Measurements from ENCODE around the gene BATF2. TPM values are rescaled to one million over a fixed set of nuclear protein-coding genes. Genes with fewer than 3 reads are reported as not detected.
"Not testable (repeated sequence)": the region's sequence is repeated elsewhere in the genome, so short reads cannot be mapped to it uniquely, and the experiment has no call there.

The BATF2 gene
- polyA plus RNA-seq, 1 donor from 2014 or later: not detected

- Histone ChIP-seq H3K79me2 (replicated peaks; ENCODE audit: insufficient read depth, low read length) (peaks cover 4% of the 10 kb centered on the region), H3K27ac (ENCODE audit: low read length) (peak overlapping the region; percentile 86), H4K20me1 (ENCODE audit: insufficient read depth) (no peaks in the 10 kb centered on the region), H3K4me2 (ENCODE audit: low read length) (no peak overlapping the region), H3K27me3 (ENCODE audit: insufficient read depth, low read depth, low read length) (no peaks in the 10 kb centered on the region), H3K9me2 (ENCODE audit: insufficient read depth, low read length) (no peaks in the 10 kb centered on the region), H3K9me3 (ENCODE audit: low read length) (no peaks in the 10 kb centered on the region), H2AFZ (ENCODE audit: low read depth, low read length) (peak overlapping the region; percentile 42), H3K9ac (ENCODE audit: low read length) (no peak overlapping the region), H3F3A (ENCODE audit: insufficient read depth, low read length, poor library complexity, severe bottlenecking) (no peaks in the 10 kb centered on the region), H3K4me3 (ENCODE audit: low read length) (peak overlapping the region; percentile 78), H3K36me3 (ENCODE audit: insufficient read depth, low read length) (no peaks in the 10 kb centered on the region)
- TF ChIP-seq MXI1 (conservative IDR thresholded peaks at IDR 0.05; ENCODE audit: poor library complexity, severe bottlenecking) (no peak), SMC3 (conservative IDR thresholded peaks at IDR 0.05; ENCODE audit: poor library complexity) (no peak), EZH2 (IDR thresholded peaks at IDR 0.05; ENCODE audit: borderline replicate concordance, insufficient read depth, low read length, poor library complexity, severe bottlenecking) (no peak), REST (IDR thresholded peaks at IDR 0.05; ENCODE audit: borderline replicate concordance) (no peak)
Measured at GRCh38 chr11:65026810-65027209, 30.0 kb upstream of the BATF2 start.

GRCh38 chr11:65023502-65023901, 26.7 kb upstream of the BATF2 start:
- H3K27ac ChIP-seq (ENCODE audit: low read length); H3K9ac ChIP-seq (ENCODE audit: low read length); H3F3A ChIP-seq (ENCODE audit: insufficient read depth, low read length, poor library complexity, severe bottlenecking); H3K9me3 ChIP-seq (ENCODE audit: low read length); H3K27me3 ChIP-seq (ENCODE audit: insufficient read depth, low read depth, low read length); H3K4me3 ChIP-seq (ENCODE audit: low read length); H3K9me2 ChIP-seq (ENCODE audit: insufficient read depth, low read length); H3K36me3 ChIP-seq (ENCODE audit: insufficient read depth, low read length); H3K4me2 ChIP-seq (ENCODE audit: low read length); H2AFZ ChIP-seq (ENCODE audit: low read depth, low read length); H4K20me1 ChIP-seq (ENCODE audit: insufficient read depth); H3K79me2 ChIP-seq (replicated peaks; ENCODE audit: insufficient read depth, low read length): not testable (repeated sequence)

- Histone ChIP-seq H2AFZ (ENCODE audit: low read depth, low read length) (no peak overlapping the region), H3K79me2 (replicated peaks; ENCODE audit: insufficient read depth, low read length) (no peaks in the 10 kb centered on the region), H3K27ac (ENCODE audit: low read length) (no peak overlapping the region), H3K9me3 (ENCODE audit: low read length) (no peaks in the 10 kb centered on the region), H3K9ac (ENCODE audit: low read length) (no peak overlapping the region), H3K4me2 (ENCODE audit: low read length) (no peak overlapping the region), H3K27me3 (ENCODE audit: insufficient read depth, low read depth, low read length) (no peaks in the 10 kb centered on the region), H4K20me1 (ENCODE audit: insufficient read depth) (no peaks in the 10 kb centered on the region), H3F3A (ENCODE audit: insufficient read depth, low read length, poor library complexity, severe bottlenecking) (no peaks in the 10 kb centered on the region), H3K9me2 (ENCODE audit: insufficient read depth, low read length) (no peaks in the 10 kb centered on the region), H3K4me3 (ENCODE audit: low read length) (no peak overlapping the region), H3K36me3 (ENCODE audit: insufficient read depth, low read length) (no peaks in the 10 kb centered on the region)
- TF ChIP-seq SMC3 (conservative IDR thresholded peaks at IDR 0.05; ENCODE audit: poor library complexity): no peak
- TF ChIP-seq EP300 (conservative IDR thresholded peaks at IDR 0.05; ENCODE audit: poor library complexity, severe bottlenecking): no peak
- no peak for TF ChIP-seq RAD21 (conservative IDR thresholded peaks at IDR 0.05)
- no peak for TF ChIP-seq EZH2 (IDR thresholded peaks at IDR 0.05; ENCODE audit: borderline replicate concordance, insufficient read depth, low read length, poor library complexity, severe bottlenecking)
- TF ChIP-seq TAF1 (IDR thresholded peaks at IDR 0.05; ENCODE audit: low read depth): no peak
- TF ChIP-seq POLR2AphosphoS5 (IDR thresholded peaks at IDR 0.05): no peak
- no peak for TF ChIP-seq CTCF (IDR thresholded peaks at IDR 0.05; ENCODE audit: poor library complexity, severe bottlenecking)
- TF ChIP-seq REST (IDR thresholded peaks at IDR 0.05; ENCODE audit: borderline replicate concordance): no peak
- no peak for TF ChIP-seq MXI1 (conservative IDR thresholded peaks at IDR 0.05; ENCODE audit: poor library complexity, severe bottlenecking)
Measured at GRCh38 chr11:65021509-65021908, 24.7 kb upstream of the BATF2 start.

Data from neural cell (in vitro differentiated cells).